GM19043 (cell line): ENCODE data around the gene ZSCAN22.
"Not testable (repeated sequence)": the region's sequence is repeated elsewhere in the genome, so short reads cannot be mapped to it uniquely, and the experiment has no call there.

ENCODE experiments used
- ATAC-seq: cut with Tn5 transposase; IDR thresholded peaks from one replicate; pipeline ENCODE4 v1.9.1; 2021; ENCODE audit warnings: low read depth; ENCODE audit not compliant: unreplicated experiment

ZSCAN22 gene

GRCh38 chr19:58317476-58318072 is 9.2 kb upstream of the ZSCAN22 start:
- no peak for ATAC-seq

- no peak for ATAC-seq
These were observed 8.5 kb upstream of the ZSCAN22 start for GRCh38 chr19:58318297-58318696.

DNA sequence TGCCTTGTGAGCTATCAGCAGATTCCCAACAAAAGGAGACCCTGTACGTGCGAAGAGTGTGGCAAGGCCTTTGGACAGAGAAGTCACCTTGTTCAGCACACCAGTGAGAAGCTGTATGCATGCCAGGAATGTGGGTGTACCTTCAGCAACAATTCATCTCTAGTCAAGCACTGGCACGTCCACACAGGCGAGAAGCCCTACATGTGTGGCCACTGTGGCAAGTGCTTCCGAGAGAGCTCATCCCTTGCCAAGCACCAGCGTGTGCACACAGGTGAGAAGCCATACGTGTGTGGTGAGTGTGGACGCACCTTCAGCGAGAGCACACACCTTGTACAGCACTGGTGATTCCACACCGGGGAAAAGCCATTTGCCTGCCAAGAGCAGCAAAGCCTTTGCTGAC is 7.6 kb upstream of the ZSCAN22 start:
- no peak for ATAC-seq

GRCh38 chr19:58325311-58326022 is 1.3 kb upstream of the ZSCAN22 start:
- ATAC-seq: no peak

DNA sequence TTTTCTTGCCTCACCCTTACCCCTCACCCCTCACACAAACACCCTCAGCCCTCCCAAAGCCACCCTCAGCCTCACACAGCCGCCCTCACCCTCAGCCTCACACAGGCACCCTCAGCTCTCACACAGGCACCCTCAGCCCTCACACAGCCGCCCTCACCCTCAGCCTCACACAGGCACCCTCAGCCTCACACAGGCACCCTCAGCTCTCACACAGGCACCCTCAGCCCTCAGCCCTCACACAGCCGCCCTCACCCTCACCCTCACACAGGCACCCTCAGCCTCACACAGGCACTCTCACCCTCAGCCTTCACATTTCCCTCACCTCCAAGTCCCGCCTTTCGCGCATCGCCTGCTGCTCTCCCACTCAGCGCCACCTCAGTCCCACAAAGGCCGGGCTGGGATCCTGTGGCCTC is 287 bp upstream of the ZSCAN22 start:
- no peak for ATAC-seq

GRCh38 chr19:58328999-58329398 is 2.2 kb downstream of the ZSCAN22 start:
- ATAC-seq: no peak

DNA sequence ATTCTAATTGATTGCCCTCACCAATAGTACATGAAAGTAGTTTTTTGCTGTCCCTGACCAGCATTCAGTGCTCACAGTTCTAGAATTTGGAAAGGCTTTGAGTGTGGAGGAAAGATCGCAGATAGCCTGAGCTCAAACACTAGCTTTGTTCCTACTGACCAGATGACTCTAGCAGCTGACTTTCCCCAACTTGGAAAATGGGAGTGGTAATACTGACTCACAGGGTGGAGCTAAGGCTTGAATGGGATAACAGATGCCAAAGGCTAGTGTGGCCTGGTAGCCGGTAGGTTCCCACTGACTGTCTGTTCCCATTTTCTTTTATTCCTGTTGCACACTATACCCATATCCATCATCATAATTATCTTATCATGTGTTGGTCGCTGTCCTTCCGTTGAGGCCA is 3.7 kb downstream of the ZSCAN22 start:
- no peak for ATAC-seq

- ATAC-seq: no peak
These were observed 5.9 kb downstream of the ZSCAN22 start for GRCh38 chr19:58332697-58333096.

DNA sequence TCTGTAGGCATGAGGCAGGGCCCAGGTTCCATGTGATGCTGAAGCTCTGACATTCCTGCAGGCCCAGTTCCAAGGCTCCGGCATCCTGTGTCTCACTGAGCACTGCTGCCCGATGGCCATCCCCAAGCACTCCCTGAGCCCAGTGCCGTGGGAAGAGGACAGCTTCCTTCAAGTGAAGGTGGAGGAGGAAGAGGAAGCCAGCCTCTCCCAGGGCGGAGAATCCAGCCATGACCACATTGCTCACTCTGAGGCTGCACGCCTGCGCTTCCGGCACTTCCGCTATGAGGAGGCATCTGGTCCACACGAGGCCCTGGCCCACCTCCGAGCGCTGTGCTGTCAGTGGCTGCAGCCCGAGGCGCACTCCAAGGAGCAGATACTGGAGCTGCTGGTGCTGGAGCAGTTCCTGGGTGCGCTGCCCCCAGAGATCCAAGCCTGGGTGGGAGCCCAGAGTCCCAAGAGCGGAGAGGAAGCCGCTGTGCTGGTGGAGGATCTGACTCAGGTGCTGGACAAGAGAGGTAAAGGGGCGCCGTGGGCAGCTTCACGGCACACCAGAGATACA is 8.0 kb downstream of the ZSCAN22 start:
- ATAC-seq: no peak

GRCh38 chr19:58335630-58336029 is 8.8 kb downstream of the ZSCAN22 start:
- ATAC-seq: no peak

GRCh38 chr19:58336216-58336615 is 9.4 kb downstream of the ZSCAN22 start:
- ATAC-seq: no peak

GRCh38 chr19:58336820-58337219 is 10.0 kb downstream of the ZSCAN22 start:
- no peak for ATAC-seq

DNA sequence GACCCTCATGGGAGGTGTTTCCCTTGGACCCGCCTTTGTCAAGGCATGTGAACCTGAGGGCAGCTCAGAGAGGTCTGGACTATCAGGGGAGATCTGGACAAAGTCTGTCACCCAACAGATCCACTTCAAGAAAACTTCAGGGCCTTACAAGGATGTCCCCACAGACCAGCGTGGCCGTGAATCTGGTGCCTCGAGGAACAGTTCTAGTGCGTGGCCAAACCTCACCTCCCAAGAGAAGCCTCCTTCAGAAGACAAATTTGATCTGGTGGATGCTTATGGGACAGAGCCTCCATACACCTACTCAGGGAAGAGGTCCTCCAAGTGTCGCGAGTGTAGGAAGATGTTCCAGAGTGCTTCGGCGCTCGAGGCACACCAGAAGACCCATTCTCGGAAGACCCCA is 11.5 kb downstream of the ZSCAN22 start:
- no peak for ATAC-seq

- ATAC-seq: no peak
These were observed 12.2 kb downstream of the ZSCAN22 start for GRCh38 chr19:58338825-58339558.

DNA sequence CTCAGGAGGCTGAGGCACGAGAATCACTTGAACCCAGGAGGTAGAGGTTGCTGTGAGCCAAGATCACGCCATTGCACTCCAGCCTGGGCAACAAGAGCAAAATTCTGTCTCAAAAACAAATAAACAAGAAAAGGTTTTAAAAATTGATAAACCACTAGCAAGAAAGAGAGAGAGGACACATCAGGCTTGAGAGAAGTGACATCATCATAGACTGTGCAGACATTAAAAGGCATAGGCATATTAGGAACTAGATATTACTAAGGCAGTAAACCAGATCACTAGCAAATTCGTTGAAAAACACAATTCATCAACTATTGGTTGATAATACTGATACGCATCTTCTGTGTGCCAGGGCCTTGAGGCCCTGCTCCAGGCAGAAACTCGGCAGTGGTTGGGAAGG is 18.8 kb downstream of the ZSCAN22 start:
- ATAC-seq: no peak

DNA sequence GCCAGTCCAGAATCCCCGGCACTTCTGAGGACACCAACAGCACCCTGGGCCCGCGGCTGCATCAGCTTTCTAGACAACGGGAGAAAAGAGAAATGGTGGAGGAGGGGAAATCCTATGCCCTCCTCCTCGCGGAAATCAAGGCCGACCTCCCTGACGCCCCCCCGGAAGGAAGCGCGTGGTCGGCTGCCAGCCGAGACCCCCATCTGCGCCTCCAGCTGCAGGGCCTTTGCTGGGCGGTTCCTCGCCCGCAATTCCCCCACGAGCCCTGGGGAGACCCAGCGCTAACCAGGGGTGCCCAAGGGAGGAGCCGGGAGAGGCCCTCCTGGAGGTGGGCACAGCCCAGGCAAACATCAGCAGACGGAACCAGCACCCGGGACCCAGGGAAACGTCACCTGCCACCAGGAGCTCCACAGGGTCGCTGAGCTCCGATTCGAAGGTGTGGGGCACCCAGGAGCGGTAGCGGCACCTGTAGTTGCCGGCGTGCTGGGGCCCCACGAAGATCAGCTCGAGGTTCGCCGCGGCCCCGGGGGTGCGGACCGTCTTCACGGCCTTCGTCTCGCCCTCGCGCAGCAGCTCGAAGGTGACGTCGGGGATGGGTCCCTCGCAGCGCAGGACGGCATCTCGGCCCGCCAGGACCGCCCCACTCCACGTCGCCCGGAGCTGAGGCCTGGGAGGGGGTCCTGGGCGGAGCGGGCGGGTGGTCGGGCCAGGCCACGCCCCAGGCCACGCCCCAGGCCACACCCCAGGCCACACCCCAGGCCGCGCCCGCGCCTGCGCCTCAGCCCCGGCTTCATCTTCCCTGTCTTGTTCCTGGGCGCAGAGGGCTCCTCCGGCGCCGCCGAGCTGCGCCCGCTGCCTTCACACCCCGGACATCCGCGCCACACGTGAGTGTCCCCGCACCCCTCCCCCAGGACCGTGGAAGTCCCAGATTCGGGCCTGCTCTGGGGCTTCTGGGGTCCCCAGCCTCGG is 20.5 kb downstream of the ZSCAN22 start:
- ATAC-seq: peak; percentile 90

- not testable (repeated sequence) for ATAC-seq
These were observed 21.3 kb downstream of the ZSCAN22 start for GRCh38 chr19:58348080-58348479.

DNA sequence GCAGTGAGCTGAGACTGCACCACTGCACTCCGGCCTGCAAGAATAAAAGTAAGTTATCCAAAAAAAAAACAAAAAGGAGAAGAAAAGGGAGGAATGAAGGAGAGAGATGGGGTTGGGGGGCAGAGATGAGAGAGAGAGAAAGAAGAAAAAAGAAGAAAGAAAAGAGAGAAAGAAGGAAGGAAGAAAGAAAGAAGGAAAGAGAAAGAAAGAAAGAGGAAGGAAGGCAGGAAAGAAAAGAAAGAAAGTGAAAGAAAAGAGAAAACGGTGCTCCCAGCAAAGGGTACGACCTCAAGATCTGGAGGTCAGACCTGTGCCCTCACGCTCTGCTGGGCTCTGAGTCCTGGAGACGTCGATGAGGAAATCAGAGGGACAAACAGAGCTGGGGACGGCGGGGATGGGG is 22.8 kb downstream of the ZSCAN22 start:
- ATAC-seq: no peak

DNA sequence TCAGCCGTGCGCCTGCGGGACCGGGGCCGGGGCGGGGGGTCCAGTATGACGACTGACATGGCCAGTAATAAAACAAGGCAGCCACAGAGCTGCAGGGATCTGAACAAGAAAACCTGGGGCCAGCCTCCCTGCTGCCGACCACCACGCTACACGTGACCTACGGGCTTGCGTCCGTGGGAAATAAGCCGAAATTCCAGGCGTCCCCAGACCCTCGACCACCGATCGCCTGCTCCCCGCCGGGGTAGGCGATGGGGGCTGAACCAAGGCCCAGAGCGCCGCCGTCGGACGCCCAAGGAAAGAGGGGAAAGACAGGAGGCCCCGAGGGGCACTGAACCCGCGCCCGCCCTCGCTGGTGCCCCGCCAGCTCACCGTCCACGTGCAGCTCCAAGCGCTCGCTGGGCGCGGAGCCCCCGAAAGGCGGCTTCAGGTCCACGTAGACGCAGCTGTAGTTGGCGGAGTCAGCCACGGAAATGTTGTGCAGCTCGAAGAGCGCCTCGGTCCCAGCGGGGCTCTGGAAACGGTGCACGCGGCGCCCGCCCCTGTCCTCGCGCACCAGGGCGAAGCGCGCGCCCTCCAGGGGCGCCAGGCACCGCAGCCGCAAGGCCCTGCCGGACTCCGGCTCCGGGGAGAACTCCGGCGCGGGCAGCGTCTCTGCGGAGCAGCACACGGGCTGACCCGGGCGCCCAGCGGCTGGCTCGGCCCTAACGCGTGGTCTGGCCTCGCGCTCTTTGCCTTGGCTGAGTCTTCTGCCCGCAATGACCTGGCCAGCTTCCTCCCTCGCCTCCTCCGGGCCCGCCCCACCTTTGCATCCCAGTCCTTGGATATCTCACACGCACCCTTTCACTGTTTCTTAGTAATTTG is 23.4 kb downstream of the ZSCAN22 start:
- no peak for ATAC-seq
